ENCODE measurements around the gene BLM. TPM values are rescaled to one million over a fixed set of nuclear protein-coding genes. Genes with fewer than 3 reads are reported as not detected.

The BLM gene
- total and polyA plus RNA-seq, 2 of the 4 experiments (the other 2 are of a cell fraction), result 2.5 to 6.5 TPM

- no peaks in the 10 kb centered on the region for H4K20me1 ChIP-seq (ENCODE audit: insufficient read depth, low read length)
- no peak overlapping the region for H3K27ac ChIP-seq (ENCODE audit: insufficient read depth, low read length)
- ChIA-PET POLR2A (ENCODE audit: unreplicated experiment) (no interaction called here), CTCF (no interaction called here)
- H3K4me3 ChIP-seq (ENCODE audit: insufficient read depth, low read depth, low read length), result no peak overlapping the region
- H3K36me3 ChIP-seq (ENCODE audit: control insufficient read depth, insufficient read depth, low read length), result no peaks in the 10 kb centered on the region
- peaks cover 5% of the 10 kb centered on the region; the same call in 1 of the 2 replicates for H3K9me1 ChIP-seq (ENCODE audit: insufficient read depth, low read length)
- H3K79me1 ChIP-seq (ENCODE audit: low read depth in 1 of 2, low read length in 2 of 2), result no peaks in the 10 kb centered on the region
- H3K14ac ChIP-seq (replicated peaks; ENCODE audit: low read depth, low read length), result no peak overlapping the region
- intact Hi-C loops (cut with micrococcal nuclease), result no loop called here
- no peak overlapping the region for H3K4me2 ChIP-seq (ENCODE audit: low read depth, low read length)
- no TSS peak for BruUV-seq (replicated peaks)
- in situ Hi-C loops (cut with MboI; ENCODE audit: low sequenced_read_pairs), result no loop called here
- no peak for ATAC-seq (ENCODE audit: low read depth)
- H2AFZ ChIP-seq (replicated peaks; ENCODE audit: low read length, poor library complexity), result no peak overlapping the region
- no peak overlapping the region for H4K8ac ChIP-seq (ENCODE audit: low read depth in 2 of 2, low read length in 2 of 2)
- no peak overlapping the region for H2BK5ac ChIP-seq (ENCODE audit: low read depth, low read length, poor library complexity, severe bottlenecking)
- no peak overlapping the region for H3K18ac ChIP-seq (ENCODE audit: low read depth, low read length)
- no peak overlapping the region for H3K9ac ChIP-seq (ENCODE audit: low read depth, low read length)
- no CpG with 5 or more reads among the region's 3 CpGs for WGBS, 2 experiments (ENCODE audit: extremely low coverage in 2 of 2, insufficient read length in 1 of 2)
- no peak overlapping the region for H3K4ac ChIP-seq (ENCODE audit: low read depth, low read length)
- no peak overlapping the region for H2BK20ac ChIP-seq (ENCODE audit: low read depth, low read length)
- TF ChIP-seq NFE2L2 (IDR thresholded peaks at IDR 0.05; ENCODE audit: low read depth, low read length), result no peak
- no peak for TF ChIP-seq RFX5 (IDR thresholded peaks at IDR 0.05; ENCODE audit: low read depth, low read length)
- TF ChIP-seq CEBPB (IDR thresholded peaks at IDR 0.05; ENCODE audit: low read depth, low read length), result no peak
- no peak for TF ChIP-seq POLR2A (IDR thresholded peaks at IDR 0.05; ENCODE audit: low read depth, low read length)
- no peak for TF ChIP-seq CTCF (conservative IDR thresholded peaks at IDR 0.05; ENCODE audit: low read depth, low read length)
- TF ChIP-seq RAD21 (IDR thresholded peaks at IDR 0.05; ENCODE audit: low read length), result no peak
- no peak for TF ChIP-seq MXI1 (IDR thresholded peaks at IDR 0.05; ENCODE audit: borderline replicate concordance, low read depth, low read length)
- no peak for TF ChIP-seq SMC3 (IDR thresholded peaks at IDR 0.05; ENCODE audit: low read depth, low read length)
- TF ChIP-seq BHLHE40 (IDR thresholded peaks at IDR 0.05; ENCODE audit: low read depth, low read length), result no peak
- no peak for TF ChIP-seq MAFK (IDR thresholded peaks at IDR 0.05; ENCODE audit: low read depth, low read length)
- no peak for TF ChIP-seq RCOR1 (IDR thresholded peaks at IDR 0.05; ENCODE audit: insufficient replicate concordance, low read length)
- no peak for TF ChIP-seq FOS (IDR thresholded peaks at IDR 0.05; ENCODE audit: low read depth, low read length)
- DNase-seq, result no peak
- H2BK15ac ChIP-seq (ENCODE audit: low read depth, low read length), result no peak overlapping the region
- no peaks in the 10 kb centered on the region for H3K9me3 ChIP-seq (ENCODE audit: control insufficient read depth, insufficient read depth, low read length)
- no peaks in the 10 kb centered on the region for H3K27me3 ChIP-seq (ENCODE audit: control insufficient read depth, insufficient read depth, low read length)
- H4K91ac ChIP-seq (ENCODE audit: insufficient read depth, low read depth, low read length), result no peak overlapping the region
- no peak overlapping the region for H2AK5ac ChIP-seq (ENCODE audit: low read depth, low read length)
- no peak overlapping the region for H3K56ac ChIP-seq (ENCODE audit: extremely low read depth, insufficient read depth, low read length)
- dilution Hi-C loops (cut with HindIII; ENCODE audit: low sequenced_read_pairs, unreplicated experiment), result no loop called here
- no peak overlapping the region for H2BK120ac ChIP-seq (ENCODE audit: low read depth, low read length)
- H3K23ac ChIP-seq (ENCODE audit: low read depth, low read length), result no peak overlapping the region
- no peak overlapping the region for H2AK9ac ChIP-seq (replicated peaks; ENCODE audit: low read depth, low read length, poor library complexity)
- no peaks in the 10 kb centered on the region for H3K4me1 ChIP-seq (ENCODE audit: control insufficient read depth, insufficient read depth, low read length)
- H4K5ac ChIP-seq (ENCODE audit: low read depth, low read length), result no peak overlapping the region
These were observed 72.9 kb downstream of the BLM start for GRCh38 chr15:90790057-90790456.
